LoVo (cell line): Measurements from ENCODE around the gene REV3L.
"Not testable (repeated sequence)": the region's sequence is repeated elsewhere in the genome, so short reads cannot be mapped to it uniquely, and the experiment has no call there.

Experiments
- DNase-seq: peaks from one replicate; pipeline ENCODE4 v3.0.0-alpha.2; 2016; ENCODE audit warnings: low spot score

REV3L gene

DNA sequence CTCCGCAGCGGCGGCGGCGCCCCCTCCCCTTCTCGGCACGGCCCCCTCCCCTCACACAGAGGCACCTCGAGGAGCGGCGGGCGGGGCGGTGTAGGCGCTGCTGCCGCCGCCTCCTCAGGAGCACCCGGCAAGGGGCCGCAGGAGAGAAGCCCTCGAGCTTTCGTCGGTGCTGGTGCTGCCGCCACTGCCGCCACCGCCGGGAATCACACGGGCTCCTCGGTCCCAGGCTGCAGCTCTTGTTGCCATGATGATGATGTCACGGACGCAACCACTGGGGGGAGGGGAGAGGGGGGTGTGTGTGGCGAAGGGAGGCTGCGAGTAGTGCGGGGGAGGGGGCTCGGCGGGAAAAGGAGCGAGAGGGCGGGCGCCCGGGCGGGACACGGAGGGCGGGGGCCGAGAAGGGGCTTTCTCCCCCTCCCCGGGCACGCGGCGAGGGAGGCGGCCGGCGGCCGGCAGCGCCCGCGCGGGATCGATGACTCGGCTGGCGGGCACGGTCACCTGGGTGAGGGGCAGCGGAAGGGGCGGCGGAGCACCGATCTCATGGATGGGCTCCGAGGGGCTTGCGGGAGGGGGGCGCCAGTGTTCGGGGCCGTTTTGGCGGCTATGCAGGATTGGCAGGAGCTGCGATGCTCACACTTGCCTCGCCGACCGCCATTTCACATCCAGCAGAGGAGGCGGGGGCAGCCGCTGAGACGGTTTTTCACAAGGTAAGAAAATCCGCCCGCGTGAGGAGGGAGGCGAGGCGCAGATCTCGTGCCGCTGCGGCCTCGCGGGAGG lies at the start of gene REV3L:
Gene REV3L (minus strand): TSS at position 260 of the 777 bp plus-strand sequence. CDS start 330 bp downstream, outside the sequence.
- DNase-seq, result peak; percentile 81

DNA sequence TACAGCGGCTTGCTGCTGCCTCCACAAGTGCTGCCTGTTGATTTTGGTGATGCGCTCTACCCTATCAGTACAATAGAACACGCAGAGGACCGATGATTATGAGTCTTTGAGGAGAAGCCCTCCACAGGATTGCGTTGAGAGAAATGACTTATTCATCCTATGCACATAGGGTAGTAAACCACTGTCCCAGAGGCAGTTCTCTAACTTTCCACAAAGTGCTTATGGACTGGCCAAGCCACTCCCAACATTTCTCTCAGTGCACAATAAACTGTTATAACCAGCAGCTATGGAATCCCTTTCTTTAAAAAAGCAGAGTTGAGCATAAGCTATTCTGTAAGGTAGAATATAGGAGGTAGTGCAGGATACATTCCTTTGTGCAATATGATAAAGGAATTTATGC lies 48.2 kb upstream of the REV3L start:
- DNase-seq, result no peak

DNA sequence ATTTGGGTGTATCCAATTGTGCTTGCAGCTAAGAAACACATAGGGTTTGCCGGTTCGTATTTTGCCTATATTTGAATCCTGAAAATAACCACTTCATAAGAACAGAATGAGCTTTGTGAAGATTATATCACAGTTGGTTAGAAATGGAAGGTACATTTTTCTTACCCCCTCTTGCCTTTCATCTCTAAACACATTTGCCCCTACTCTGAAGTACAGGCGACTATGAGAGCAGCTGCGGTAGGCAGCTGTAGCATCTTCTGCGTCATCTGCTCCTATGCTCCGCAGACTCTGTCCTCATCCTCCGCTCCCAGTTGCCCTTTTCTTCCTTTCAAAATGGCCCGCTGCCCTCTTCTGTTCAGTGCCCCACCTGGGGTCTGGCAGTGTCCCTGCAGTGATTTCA lies 47.6 kb upstream of the REV3L start:
- no peak for DNase-seq

DNA sequence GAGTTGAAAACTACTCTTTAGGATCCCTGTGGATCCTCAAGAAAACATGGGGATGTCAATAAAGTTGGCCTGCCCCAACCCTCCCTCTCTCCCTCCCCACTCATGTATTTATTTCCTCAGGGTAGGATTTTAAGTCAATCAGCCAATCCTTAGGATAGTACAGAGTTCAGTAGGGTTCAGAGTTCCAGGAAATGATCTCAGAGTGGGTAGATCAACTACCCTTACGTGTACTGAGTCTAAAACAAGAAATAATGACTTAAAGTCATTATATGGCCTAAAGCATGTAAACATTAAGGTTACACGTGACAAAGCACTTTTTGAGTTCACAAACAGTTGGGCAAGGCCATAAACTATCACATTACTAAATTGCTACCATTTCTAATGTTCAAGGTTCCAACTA lies 47.2 kb upstream of the REV3L start:
- no peak for DNase-seq

DNA sequence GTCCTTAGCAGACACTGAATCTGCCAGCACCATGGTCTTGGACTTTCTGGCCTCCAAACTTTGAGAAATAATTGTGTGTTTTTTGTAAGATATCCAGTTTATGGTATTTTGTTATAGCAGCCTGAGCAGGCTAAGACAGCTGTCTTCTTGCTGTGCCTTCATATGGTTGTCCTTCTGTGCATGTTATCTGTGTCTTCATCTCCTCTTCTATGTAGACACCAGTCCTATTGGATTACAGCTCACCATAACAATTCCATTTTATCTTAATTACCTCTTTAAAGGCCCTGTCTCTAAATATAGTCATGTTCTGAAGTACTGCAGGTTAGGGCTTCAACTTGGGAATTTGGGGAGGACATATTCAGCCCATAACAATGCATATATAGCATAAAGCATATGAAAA lies 44.3 kb upstream of the REV3L start:
- no peak for DNase-seq

- DNase-seq, result no peak
These were observed 41.7 kb upstream of the REV3L start for GRCh38 chr6:111524735-111525134.

DNA sequence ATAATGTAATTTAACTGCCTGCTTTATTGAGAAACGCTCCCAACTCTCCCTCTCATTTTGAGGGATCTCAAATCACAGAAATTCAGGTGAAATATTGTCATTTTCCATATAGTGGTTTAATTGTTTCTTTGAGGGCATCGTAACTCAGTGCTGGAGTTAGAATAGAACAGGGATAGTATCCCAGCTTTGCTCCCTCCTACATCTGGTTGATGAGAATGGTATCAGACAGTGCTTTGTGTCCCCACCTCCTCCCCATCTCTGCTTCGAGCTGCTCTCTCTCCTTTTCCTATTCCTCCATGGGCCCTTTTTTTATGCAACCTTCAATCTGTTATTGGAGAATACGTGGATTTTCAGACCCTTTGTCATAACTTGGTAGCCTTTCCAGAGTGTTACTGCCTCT lies 41.2 kb upstream of the REV3L start:
- no peak for DNase-seq

- DNase-seq, result no peak
These were observed 40.6 kb upstream of the REV3L start for GRCh38 chr6:111523484-111524167.

GRCh38 chr6:111522393-111523020 lies 39.5 kb upstream of the REV3L start:
- DNase-seq, result no peak

GRCh38 chr6:111521497-111522270 lies 38.7 kb upstream of the REV3L start:
- no peak for DNase-seq

DNA sequence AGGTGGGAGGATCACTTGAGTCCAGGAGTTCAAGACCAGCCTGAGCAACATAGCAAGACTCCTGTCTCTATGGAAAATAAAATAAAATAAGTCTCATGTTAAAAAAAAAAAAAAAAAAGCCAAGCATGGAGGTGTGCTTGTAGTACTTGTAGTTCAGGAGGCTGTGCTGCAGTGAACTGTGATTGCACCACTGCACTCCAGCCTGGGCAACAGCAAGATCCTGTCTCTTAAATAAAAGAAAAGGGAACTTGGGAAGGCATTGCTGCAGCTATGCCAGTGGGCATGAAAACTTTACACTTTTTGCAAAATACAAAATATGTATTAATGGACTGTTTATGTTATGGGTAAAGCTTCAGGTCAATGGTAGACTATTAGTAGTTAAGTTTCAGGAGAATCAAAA lies 37.5 kb upstream of the REV3L start:
- no peak for DNase-seq

- DNase-seq, result no peak
These were observed 34.9 kb upstream of the REV3L start for GRCh38 chr6:111517965-111518364.

- no peak for DNase-seq
These were observed 32.2 kb upstream of the REV3L start for GRCh38 chr6:111515259-111515658.

DNA sequence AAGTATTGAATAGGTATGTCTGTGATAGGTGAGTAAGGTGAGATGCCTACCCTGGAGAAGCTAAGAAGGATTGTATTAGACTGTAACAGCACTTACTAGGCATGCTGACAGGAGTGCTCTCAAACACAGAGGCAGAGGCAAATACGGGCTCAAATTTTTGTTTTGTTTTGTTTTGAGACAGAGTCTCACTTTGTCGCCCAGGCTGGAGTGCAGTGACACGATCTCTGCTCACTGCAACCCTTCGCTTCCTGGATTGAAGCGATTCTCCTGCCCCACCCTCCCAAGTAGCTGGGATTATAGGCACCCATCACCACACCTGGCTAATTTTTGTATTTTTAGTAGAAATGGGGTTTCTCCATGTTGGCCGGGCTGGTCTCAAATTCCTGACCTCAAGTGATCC lies 31.5 kb upstream of the REV3L start:
- not testable (repeated sequence) for DNase-seq

GRCh38 chr6:111507219-111507618 lies 24.2 kb upstream of the REV3L start:
- not testable (repeated sequence) for DNase-seq

GRCh38 chr6:111505498-111505897 lies 22.5 kb upstream of the REV3L start:
- DNase-seq, result not testable (repeated sequence)

DNA sequence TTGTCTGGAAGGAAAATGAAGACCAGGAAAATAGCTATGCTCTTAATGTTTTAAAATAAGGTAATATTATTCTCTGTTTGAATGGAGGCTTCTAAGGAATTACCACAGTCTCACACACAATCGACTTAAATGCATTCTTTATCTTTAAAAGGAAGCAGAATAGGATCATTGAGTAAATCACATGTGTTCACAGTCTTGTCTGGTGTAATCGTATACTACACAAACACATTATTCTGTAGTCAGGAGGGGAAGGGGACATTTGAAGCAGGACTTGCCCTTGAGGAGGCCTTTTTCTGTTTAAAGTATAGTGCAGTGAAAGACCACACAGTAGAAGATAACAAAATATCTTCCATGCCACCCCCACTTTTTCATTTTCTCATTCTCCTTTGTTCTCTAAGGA lies 20.6 kb upstream of the REV3L start:
- no peak for DNase-seq

DNA sequence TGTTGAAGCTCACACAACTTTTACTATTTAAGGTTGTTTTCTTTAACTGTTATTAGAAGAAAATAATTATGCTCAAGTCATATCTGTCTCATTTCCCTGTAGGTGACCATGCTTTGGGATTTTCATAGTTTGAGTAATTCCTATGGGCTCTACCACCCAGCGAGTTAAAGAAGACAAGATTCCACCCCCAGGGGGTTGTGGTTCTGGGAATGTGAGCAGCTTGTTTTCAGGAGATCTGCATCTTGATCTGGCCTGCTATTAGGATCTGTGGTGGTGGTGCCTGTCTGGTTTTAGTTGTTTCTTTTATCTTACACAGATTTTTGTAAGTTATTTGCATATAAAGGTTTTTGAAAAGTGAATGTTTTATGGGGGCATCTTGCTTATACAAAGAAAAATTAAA lies 20.2 kb upstream of the REV3L start:
- DNase-seq, result no peak

DNA sequence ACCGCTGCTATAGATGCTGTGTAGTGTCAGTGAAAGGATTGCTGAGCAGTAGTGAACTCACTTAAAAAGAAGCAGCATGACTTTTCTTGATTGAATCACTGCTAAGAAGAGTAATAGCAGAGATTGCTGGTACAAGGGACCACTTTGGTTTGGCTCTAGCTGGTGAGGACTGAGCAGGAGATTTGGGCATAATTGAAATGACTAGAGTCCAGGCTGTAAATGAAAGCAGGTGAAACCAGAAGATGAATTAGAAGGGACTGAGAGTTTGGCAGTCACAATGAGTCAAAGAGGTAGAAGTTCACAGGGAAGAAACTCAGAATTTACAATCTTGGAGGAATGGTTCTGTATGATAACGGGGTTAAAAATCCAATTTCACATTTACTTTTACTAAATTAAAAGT lies 19.1 kb upstream of the REV3L start:
- DNase-seq, result no peak

GRCh38 chr6:111499269-111499793 lies 16.3 kb upstream of the REV3L start:
- no peak for DNase-seq

DNA sequence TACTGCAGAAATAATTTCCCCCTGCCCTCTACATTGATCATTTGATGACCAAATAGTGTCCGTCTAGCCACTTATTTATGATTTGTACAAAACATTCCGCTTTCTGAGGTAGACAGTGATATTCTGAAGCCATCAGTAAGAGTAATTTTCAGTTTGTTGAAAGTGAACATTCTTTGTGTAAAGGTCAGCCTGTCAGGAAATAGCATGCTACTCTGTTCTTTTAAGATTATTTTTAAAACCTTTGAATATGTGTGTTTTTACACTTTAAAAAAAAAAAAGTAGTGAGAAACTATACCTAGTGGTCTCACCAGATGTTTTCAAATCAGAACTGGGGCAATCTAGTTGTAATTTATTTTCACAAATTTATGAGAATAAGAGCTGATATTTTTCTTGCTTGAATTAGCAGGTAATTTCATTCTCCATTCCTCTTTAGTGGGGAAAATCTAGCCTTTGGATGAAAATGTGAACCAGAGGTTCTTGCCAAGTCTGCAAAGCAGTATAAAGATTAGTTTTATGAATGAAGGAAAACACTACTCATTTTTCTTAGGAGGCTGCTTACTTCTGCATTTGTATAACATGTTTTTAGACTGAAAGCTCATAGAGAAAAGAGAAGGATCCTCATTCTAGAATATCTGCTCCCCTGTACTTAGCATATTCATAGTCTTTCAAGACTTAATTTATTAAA lies 12.1 kb upstream of the REV3L start:
- DNase-seq, result no peak

GRCh38 chr6:111492499-111492898 lies 9.5 kb upstream of the REV3L start:
- no peak for DNase-seq
